Mesenchymal stem cell (in vitro differentiated cells and primary cell): Measurements from ENCODE around the gene NR3C2.

ENCODE experiments used
- DNase-seq: peaks from one replicate; pipeline ENCODE4 v3.0.0-alpha.2; 2013
- H2AFZ ChIP-seq: one replicate; pipeline ENCODE4 v1.6.1; 2013; ENCODE audit warnings: low read depth, mild to moderate bottlenecking, control low read depth, inconsistent platforms, low read length, moderate library complexity
- H2AK5ac ChIP-seq: 2 replicates; pipeline ENCODE4 v1.6.1; 2013; ENCODE audit warnings: low read length, moderate library complexity, mild to moderate bottlenecking, inconsistent platforms; ENCODE audit not compliant: severe bottlenecking
- H2BK120ac ChIP-seq: one replicate; pipeline ENCODE4 v1.6.1; 2013; ENCODE audit warnings: low read depth, mild to moderate bottlenecking, inconsistent platforms, low read length, moderate library complexity
- H2BK12ac ChIP-seq, 2 experiments: one replicate each; pipeline ENCODE4 v1.6.1; 2013; ENCODE audit warnings: inconsistent platforms in 2 of 2, low read length in 2 of 2, mild to moderate bottlenecking in 2 of 2, moderate library complexity in 2 of 2, control low read depth in 1 of 2
- H2BK15ac ChIP-seq: one replicate; pipeline ENCODE4 v1.6.1; 2013; ENCODE audit warnings: mild to moderate bottlenecking, low read depth, inconsistent platforms; ENCODE audit not compliant: poor library complexity, severe bottlenecking
- H2BK5ac ChIP-seq: 2 replicates; pipeline ENCODE4 v1.6.1; 2013; ENCODE audit warnings: low read depth, mild to moderate bottlenecking, low read length, control low read depth, inconsistent platforms; ENCODE audit not compliant: poor library complexity, severe bottlenecking
- H3K14ac ChIP-seq, 2 experiments: one replicate each; pipeline ENCODE4 v1.6.1; 2013; ENCODE audit warnings: inconsistent platforms in 2 of 2, low read length in 2 of 2, control low read depth in 1 of 2, mild to moderate bottlenecking in 1 of 2, moderate library complexity in 1 of 2
- H3K18ac ChIP-seq, 2 experiments: one replicate each; pipeline ENCODE4 v1.6.1; 2013; ENCODE audit warnings: inconsistent platforms in 2 of 2, low read length in 2 of 2, control low read depth in 1 of 2, low read depth in 1 of 2, mild to moderate bottlenecking in 1 of 2
- H3K23ac ChIP-seq, 2 experiments: one replicate each; pipeline ENCODE4 v1.6.1; 2013; ENCODE audit warnings: inconsistent platforms in 2 of 2, low read length in 2 of 2, mild to moderate bottlenecking in 2 of 2, moderate library complexity in 2 of 2, control low read depth in 1 of 2
- H3K27ac ChIP-seq: 2 replicates; pipeline ENCODE4 v1.5.1; 2013; ENCODE audit warnings: mild to moderate bottlenecking, moderate library complexity, low read length, control low read depth, inconsistent platforms; ENCODE audit not compliant: poor library complexity, severe bottlenecking
- H3K27me3 ChIP-seq, 2 experiments: 2 replicates each; pipeline versions ENCODE4 v1.6.1 to v1.7.0; 2013; ENCODE audit warnings: low read length in 2 of 2, mild to moderate bottlenecking in 2 of 2, moderate library complexity in 2 of 2, control low read depth in 1 of 2, inconsistent platforms in 1 of 2; ENCODE audit not compliant: control insufficient read depth in 1 of 2, insufficient read depth in 1 of 2
- H3K36me3 ChIP-seq, 2 experiments: 2 replicates each; pipeline versions ENCODE4 v1.6.1 to v1.7.0; 2013; ENCODE audit warnings: low read length in 2 of 2, control low read depth in 1 of 2, inconsistent platforms in 1 of 2, low read depth in 1 of 2, mild to moderate bottlenecking in 1 of 2; ENCODE audit not compliant: insufficient read depth in 2 of 2, control insufficient read depth in 1 of 2
- H3K4ac ChIP-seq, 2 experiments: one replicate each; pipeline ENCODE4 v1.6.1; 2013; ENCODE audit warnings: inconsistent platforms in 2 of 2, low read length in 2 of 2, mild to moderate bottlenecking in 2 of 2, moderate library complexity in 2 of 2, control low read depth in 1 of 2, low read depth in 1 of 2
- H3K4me1 ChIP-seq: 2 replicates; pipeline ENCODE4 v1.6.1; 2013; ENCODE audit warnings: low read depth, low read length, control low read depth; ENCODE audit not compliant: control insufficient read depth, insufficient read depth
- H3K4me2 ChIP-seq: 2 replicates; pipeline ENCODE4 v1.6.1; 2013; ENCODE audit warnings: low read length, mild to moderate bottlenecking, inconsistent platforms; ENCODE audit not compliant: poor library complexity, severe bottlenecking
- H3K4me3 ChIP-seq, 2 experiments: 2 replicates each; pipeline versions ENCODE4 v1.5.1 to v1.7.0; 2013; ENCODE audit warnings: low read length in 2 of 2, mild to moderate bottlenecking in 2 of 2, control low read depth in 1 of 2, low read depth in 1 of 2; ENCODE audit not compliant: insufficient read depth in 1 of 2
- H3K79me1 ChIP-seq: replicated peaks from 2 replicates; pipeline ENCODE4 v1.6.1; 2013; ENCODE audit warnings: mild to moderate bottlenecking, control low read depth, low read length, inconsistent platforms; ENCODE audit not compliant: poor library complexity, severe bottlenecking
- H3K9ac ChIP-seq: 2 replicates; pipeline ENCODE4 v1.7.0; 2013; ENCODE audit warnings: mild to moderate bottlenecking, low read length, moderate library complexity
- H3K9me3 ChIP-seq: 2 replicates; pipeline ENCODE4 v1.7.0; 2013; ENCODE audit warnings: mild to moderate bottlenecking, low read length; ENCODE audit not compliant: control insufficient read depth
- H4K8ac ChIP-seq: one replicate; pipeline ENCODE4 v1.6.1; 2013; ENCODE audit warnings: inconsistent platforms, mild to moderate bottlenecking, low read length, moderate library complexity
- H4K91ac ChIP-seq: one replicate; pipeline ENCODE4 v1.6.1; 2013; ENCODE audit warnings: mild to moderate bottlenecking, low read length, inconsistent platforms
- WGBS: methylation state at CpG from one replicate; pipeline ENCODE4 v1.1.7; 2013; ENCODE audit warnings: mixed read lengths; 5-methylcytosine and 5-hydroxymethylcytosine counted together

NR3C2 gene

GRCh38 chr4:148243837-148244236 lies 198.4 kb downstream of the NR3C2 start:
- no peak overlapping the region for H2AFZ ChIP-seq
- no peak overlapping the region for H3K4me2 ChIP-seq
- H2BK5ac ChIP-seq: no peak overlapping the region
- no peak overlapping the region for H3K4me3 ChIP-seq
- no peak overlapping the region for H4K91ac ChIP-seq
- no peak overlapping the region for H3K23ac ChIP-seq
- no peak overlapping the region for H3K9ac ChIP-seq
- no peak overlapping the region for H2AK5ac ChIP-seq
- DNase-seq: no peak
- no peak overlapping the region for H2BK120ac ChIP-seq
- H3K9me3 ChIP-seq: no peaks in the 10 kb centered on the region
- no peak overlapping the region for H3K27ac ChIP-seq
- 67% methylated on average over 6 of the region's 6 CpGs for WGBS
- no peak overlapping the region for H3K4ac ChIP-seq
- H2BK12ac ChIP-seq: no peak overlapping the region
- H3K14ac ChIP-seq: no peak overlapping the region
- H2BK15ac ChIP-seq: no peak overlapping the region
- H3K36me3 ChIP-seq: no peaks in the 10 kb centered on the region
- H3K4me1 ChIP-seq: peaks cover 4% of the 10 kb centered on the region
- H3K79me1 ChIP-seq: no peaks in the 10 kb centered on the region
- no peak overlapping the region for H4K8ac ChIP-seq
- no peak overlapping the region for H3K18ac ChIP-seq
- H3K27me3 ChIP-seq: no peaks in the 10 kb centered on the region

GRCh38 chr4:148240241-148240640 lies 202.0 kb downstream of the NR3C2 start:
- no peak for DNase-seq
- Histone ChIP-seq H4K91ac (no peak overlapping the region), H3K14ac (no peak overlapping the region), H3K4me3 (no peak overlapping the region), H3K27ac (no peak overlapping the region), H3K9me3 (no peaks in the 10 kb centered on the region), H3K27me3 (no peaks in the 10 kb centered on the region), H3K18ac (no peak overlapping the region), H4K8ac (no peak overlapping the region), H3K4me2 (no peak overlapping the region), H3K36me3 (no peaks in the 10 kb centered on the region), H3K4ac (no peak overlapping the region), H3K9ac (no peak overlapping the region), H2BK15ac (no peak overlapping the region), H2AK5ac (no peak overlapping the region), H2BK5ac (no peak overlapping the region), H2BK120ac (no peak overlapping the region), H2BK12ac (no peak overlapping the region), H3K79me1 (no peaks in the 10 kb centered on the region), H2AFZ (no peak overlapping the region), H3K4me1 (peaks cover 4% of the 10 kb centered on the region), H3K23ac (no peak overlapping the region)
- WGBS: 88% methylated on average over 2 of the region's 4 CpGs

- H2BK12ac ChIP-seq: no peak overlapping the region
- H4K91ac ChIP-seq: no peak overlapping the region
- H2BK5ac ChIP-seq: no peak overlapping the region
- no peak overlapping the region for H2BK15ac ChIP-seq
- H3K4me2 ChIP-seq: no peak overlapping the region
- no peak overlapping the region for H2AFZ ChIP-seq
- H3K4me1 ChIP-seq: peaks cover 4% of the 10 kb centered on the region
- H4K8ac ChIP-seq: no peak overlapping the region
- no peak overlapping the region for H3K4me3 ChIP-seq
- WGBS: 65% methylated on average over 4 of the region's 5 CpGs
- peak overlapping the region; percentile 28 for H3K27ac ChIP-seq
- no peak overlapping the region for H3K4ac ChIP-seq
- H2BK120ac ChIP-seq: no peak overlapping the region
- no peaks in the 10 kb centered on the region for H3K36me3 ChIP-seq
- H3K18ac ChIP-seq: no peak overlapping the region
- H2AK5ac ChIP-seq: no peak overlapping the region
- H3K9me3 ChIP-seq: no peaks in the 10 kb centered on the region
- H3K14ac ChIP-seq: no peak overlapping the region
- no peak for DNase-seq
- no peak overlapping the region for H3K23ac ChIP-seq
- no peaks in the 10 kb centered on the region for H3K79me1 ChIP-seq
- H3K27me3 ChIP-seq: no peaks in the 10 kb centered on the region
- no peak overlapping the region for H3K9ac ChIP-seq
These were observed 202.7 kb downstream of the NR3C2 start for GRCh38 chr4:148239494-148239985.

- Histone ChIP-seq H3K18ac (no peak overlapping the region), H3K14ac (no peak overlapping the region), H2BK12ac (no peak overlapping the region), H2AK5ac (no peak overlapping the region), H3K36me3 (no peaks in the 10 kb centered on the region), H3K27ac (no peak overlapping the region), H2AFZ (no peak overlapping the region), H4K91ac (no peak overlapping the region), H2BK15ac (no peak overlapping the region), H3K4me2 (no peak overlapping the region), H3K4me3 (no peak overlapping the region), H3K9ac (no peak overlapping the region), H3K23ac (no peak overlapping the region), H4K8ac (no peak overlapping the region), H2BK120ac (no peak overlapping the region), H2BK5ac (no peak overlapping the region), H3K4me1 (peaks cover 4% of the 10 kb centered on the region), H3K27me3 (no peaks in the 10 kb centered on the region), H3K9me3 (no peaks in the 10 kb centered on the region), H3K79me1 (no peaks in the 10 kb centered on the region), H3K4ac (no peak overlapping the region)
- 71% methylated on average over 4 of the region's 4 CpGs for WGBS
- no peak for DNase-seq
These were observed 203.3 kb downstream of the NR3C2 start for GRCh38 chr4:148238811-148239493.
